CD14-positive monocyte (primary cell): ENCODE data around the gene DYNC1H1. TPM values are rescaled to one million over a fixed set of nuclear protein-coding genes. Genes with fewer than 3 reads are reported as not detected.

ENCODE experiments used
- DNase-seq, 3 donors: peaks; one replicate each; pipeline ENCODE4 v3.0.0-alpha.2; 2011 to 2022
- H2AFZ ChIP-seq: 2 replicates; pipeline ENCODE4 v1.6.0; 2012; ENCODE audit warnings: mild to moderate bottlenecking, low read depth, low read length, inconsistent platforms; ENCODE audit not compliant: insufficient read depth, poor library complexity, severe bottlenecking
- H3K27ac ChIP-seq, 2 donors: 1 replicate in 1 of 2; 2 replicates in 1 of 2; pipeline ENCODE4 v1.5.1; 2012 to 2013; ENCODE audit warnings: low read length in 2 of 2, control low read depth in 1 of 2, inconsistent platforms in 1 of 2, low read depth in 1 of 2, mild to moderate bottlenecking in 1 of 2
- H3K27me3 ChIP-seq, 2 donors: one replicate each; pipeline versions ENCODE4 v1.6.0 to v1.6.1; 2011 to 2013; ENCODE audit warnings: low read length in 2 of 2; ENCODE audit not compliant: control insufficient read depth in 2 of 2, insufficient read depth in 2 of 2
- H3K36me3 ChIP-seq, 2 donors: replicated peaks in 1 of 2; 1 replicate in 1 of 2; 2 replicates in 1 of 2; pipeline versions ENCODE4 v1.5.1 to v1.6.1; 2012 to 2013; ENCODE audit warnings: low read length in 2 of 2, control low read depth in 1 of 2, inconsistent platforms in 1 of 2, mild to moderate bottlenecking in 1 of 2; ENCODE audit not compliant: insufficient read depth in 2 of 2, control insufficient read depth in 1 of 2
- H3K4me1 ChIP-seq, 2 donors: 1 replicate in 1 of 2; 2 replicates in 1 of 2; pipeline versions ENCODE4 v1.5.1 to v1.6.1; 2012 to 2013; ENCODE audit warnings: low read length in 2 of 2, control low read depth in 1 of 2, inconsistent platforms in 1 of 2, mild to moderate bottlenecking in 1 of 2, moderate library complexity in 1 of 2; ENCODE audit not compliant: insufficient read depth in 2 of 2, control insufficient read depth in 1 of 2
- H3K4me2 ChIP-seq: replicated peaks from 2 replicates; pipeline ENCODE3; 2012; ENCODE audit warnings: low read length, moderate library complexity, mild to moderate bottlenecking; ENCODE audit not compliant: poor library complexity, severe bottlenecking; ENCODE audit errors: extremely low read depth
- H3K4me3 ChIP-seq, 3 experiments: fragments of 200-600 bp in 1 of 3; sonication (generic) in 1 of 3; replicated peaks in 1 of 3; 1 replicate in 2 of 3; 2 replicates in 1 of 3; pipeline ENCODE4 v1.5.1; 2011 to 2013; ENCODE audit warnings: low read length in 3 of 3, mild to moderate bottlenecking in 3 of 3, control low read depth in 2 of 3, low read depth in 2 of 3, inconsistent platforms in 1 of 3, moderate library complexity in 1 of 3
- H3K79me2 ChIP-seq: 2 replicates; pipeline ENCODE4 v1.6.0; 2012; ENCODE audit warnings: mild to moderate bottlenecking, control low read depth, inconsistent platforms, low read length, moderate library complexity; ENCODE audit not compliant: insufficient read depth
- H3K9ac ChIP-seq: 2 replicates; pipeline ENCODE4 v1.6.0; 2017; ENCODE audit warnings: low read length, mild to moderate bottlenecking; ENCODE audit not compliant: insufficient read depth, poor library complexity, severe bottlenecking
- H3K9me3 ChIP-seq, 2 donors: replicated peaks in 1 of 2; 1 replicate in 1 of 2; 2 replicates in 1 of 2; pipeline versions ENCODE4 v1.5.1 to v1.6.1; 2012 to 2013; ENCODE audit warnings: low read length in 2 of 2, control low read depth in 1 of 2; ENCODE audit not compliant: control insufficient read depth in 1 of 2, insufficient read depth in 1 of 2
- H4K20me1 ChIP-seq: 2 replicates; pipeline ENCODE4 v1.6.0; 2012; ENCODE audit warnings: mild to moderate bottlenecking, low read length, control low read depth, moderate library complexity; ENCODE audit not compliant: insufficient read depth
- H3K27ac Mint-ChIP-seq, 7 donors: one replicate each; pipeline ENCODE4 v1.8.0; 2020; ENCODE audit warnings: mild to moderate bottlenecking in 7 of 7, mixed read lengths in 7 of 7, moderate library complexity in 6 of 7, inconsistent platforms in 2 of 7
- H3K27me3 Mint-ChIP-seq, 3 donors: one replicate each; pipeline ENCODE4 v1.8.0; 2021 to 2022; ENCODE audit warnings: low read depth in 3 of 3, mild to moderate bottlenecking in 3 of 3, mixed read lengths in 3 of 3, moderate library complexity in 3 of 3, inconsistent platforms in 1 of 3
- H3K36me3 Mint-ChIP-seq, 2 donors: one replicate each; pipeline ENCODE4 v1.8.0; 2020; ENCODE audit warnings: mixed read lengths in 2 of 2, inconsistent platforms in 1 of 2, mild to moderate bottlenecking in 1 of 2
- H3K4me1 Mint-ChIP-seq: one replicate; pipeline ENCODE4 v1.8.0; 2020; ENCODE audit warnings: mild to moderate bottlenecking, mixed read lengths
- H3K4me3 Mint-ChIP-seq, 2 donors: one replicate each; pipeline ENCODE4 v1.8.0; 2020; ENCODE audit warnings: mild to moderate bottlenecking in 2 of 2, mixed read lengths in 2 of 2, moderate library complexity in 1 of 2
- H3K9me3 Mint-ChIP-seq, 7 donors: one replicate each; pipeline ENCODE4 v1.8.0; 2020 to 2022; ENCODE audit warnings: mixed read lengths in 7 of 7, mild to moderate bottlenecking in 6 of 7, moderate library complexity in 6 of 7, inconsistent platforms in 2 of 7
- WGBS: methylation state at CpG from one replicate; pipeline ENCODE4 v1.1.5; 2013; ENCODE audit warnings: missing lambda C conversion rate; ENCODE audit not compliant: insufficient coverage; 5-methylcytosine and 5-hydroxymethylcytosine counted together
- intact Hi-C, 2 donors: fragments of 100-400 bp; cut with micrococcal nuclease; formaldehyde crosslinking; loops; one replicate each; pipeline versions ENCODE4 v1.15.0 to v1.15.1; 2023
- polyA plus RNA-seq, 3 donors: library from polyadenylated mRNA; depleted of rRNA in 1 of 3; unstranded in 2 of 3; stranded (reverse) in 1 of 3; fragments of 300-500 nt in 2 of 3; fragments of >200 nt in 1 of 3; fragmentation: Illumina TruSeq in 2 of 3; gene quantifications; 1 replicate in 2 of 3; 2 replicates in 1 of 3; pipeline ENCODE4 v1.2.3, GENCODE V29; 2012 to 2021
- TF ChIP-seq, protein P1 (sequence below): fragments of 200-600 bp; IDR thresholded peaks from one replicate; pipeline ENCODE4 v1.8.0; 2022; ENCODE audit warnings: antibody characterized with exemption, mild to moderate bottlenecking

The DYNC1H1 gene
- polyA plus RNA-seq, 3 donors: 14.7 to 87.3 (median 23.6) TPM

DNA sequence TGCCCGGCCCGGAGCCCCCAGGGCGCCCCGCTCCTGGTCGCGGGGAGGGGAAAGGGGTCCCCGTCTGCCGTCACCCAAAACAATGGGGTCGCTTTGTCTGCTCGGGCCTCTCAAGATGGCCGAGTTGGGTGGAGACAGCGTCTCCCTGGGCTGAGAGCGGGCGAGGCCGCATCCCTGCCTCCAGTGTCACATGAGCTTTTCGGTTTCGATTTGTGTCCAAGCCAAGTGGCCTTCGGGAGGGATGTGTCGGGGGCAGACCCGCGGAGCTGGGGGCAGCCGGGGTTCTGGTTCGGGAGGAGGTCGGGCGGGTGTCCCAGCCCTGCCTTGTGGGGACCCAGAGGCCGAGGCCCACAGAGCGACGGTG lies 790 bp downstream of the DYNC1H1 start:
- peak overlapping the region; percentile 78 to 85 for H3K27ac ChIP-seq
- H2AFZ ChIP-seq: peak overlapping the region; percentile 85
- H3K4me1 ChIP-seq: peaks cover 17 to 25% of the 10 kb centered on the region in 2 donors
- peak overlapping the region; percentile 95 for H3K9ac ChIP-seq
- TF ChIP-seq, protein P1, sequence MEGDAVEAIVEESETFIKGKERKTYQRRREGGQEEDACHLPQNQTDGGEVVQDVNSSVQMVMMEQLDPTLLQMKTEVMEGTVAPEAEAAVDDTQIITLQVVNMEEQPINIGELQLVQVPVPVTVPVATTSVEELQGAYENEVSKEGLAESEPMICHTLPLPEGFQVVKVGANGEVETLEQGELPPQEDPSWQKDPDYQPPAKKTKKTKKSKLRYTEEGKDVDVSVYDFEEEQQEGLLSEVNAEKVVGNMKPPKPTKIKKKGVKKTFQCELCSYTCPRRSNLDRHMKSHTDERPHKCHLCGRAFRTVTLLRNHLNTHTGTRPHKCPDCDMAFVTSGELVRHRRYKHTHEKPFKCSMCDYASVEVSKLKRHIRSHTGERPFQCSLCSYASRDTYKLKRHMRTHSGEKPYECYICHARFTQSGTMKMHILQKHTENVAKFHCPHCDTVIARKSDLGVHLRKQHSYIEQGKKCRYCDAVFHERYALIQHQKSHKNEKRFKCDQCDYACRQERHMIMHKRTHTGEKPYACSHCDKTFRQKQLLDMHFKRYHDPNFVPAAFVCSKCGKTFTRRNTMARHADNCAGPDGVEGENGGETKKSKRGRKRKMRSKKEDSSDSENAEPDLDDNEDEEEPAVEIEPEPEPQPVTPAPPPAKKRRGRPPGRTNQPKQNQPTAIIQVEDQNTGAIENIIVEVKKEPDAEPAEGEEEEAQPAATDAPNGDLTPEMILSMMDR: no peak
- under 1% methylated on average over 21 of the region's 28 CpGs for WGBS
- no peaks in the 10 kb centered on the region for H3K27me3 ChIP-seq
- Mint-ChIP-seq H3K36me3 (peaks cover 16 to 17% of the 10 kb centered on the region in 2 donors), H3K27me3 (peaks cover 1 to 5% (median 2%) of the 10 kb centered on the region in 3 donors), H3K4me1 (peaks cover 32% of the 10 kb centered on the region), H3K27ac (peak overlapping the region; percentile 64 to 94 (median 90)), H3K9me3 (no peaks in the 10 kb centered on the region), H3K4me3 (peak overlapping the region; percentile 89 to 91)
- H3K79me2 ChIP-seq: peaks cover 58% of the 10 kb centered on the region
- intact Hi-C loops: loop anchor here in 1 of 2 donors (10.0 kb wide), 1 partner anchor 350 kb away; the partner anchor contains the start of gene ZNF839
- peaks cover 2 to 22% of the 10 kb centered on the region in 2 donors for H3K36me3 ChIP-seq
- H4K20me1 ChIP-seq: peaks cover 55% of the 10 kb centered on the region
- peak overlapping the region; percentile 65 to 95 (median 93) for H3K4me3 ChIP-seq
- no peaks in the 10 kb centered on the region for H3K9me3 ChIP-seq
- peak; percentile 66 to 73 (median 69) for DNase-seq
- peak overlapping the region; percentile 72 for H3K4me2 ChIP-seq

DNA sequence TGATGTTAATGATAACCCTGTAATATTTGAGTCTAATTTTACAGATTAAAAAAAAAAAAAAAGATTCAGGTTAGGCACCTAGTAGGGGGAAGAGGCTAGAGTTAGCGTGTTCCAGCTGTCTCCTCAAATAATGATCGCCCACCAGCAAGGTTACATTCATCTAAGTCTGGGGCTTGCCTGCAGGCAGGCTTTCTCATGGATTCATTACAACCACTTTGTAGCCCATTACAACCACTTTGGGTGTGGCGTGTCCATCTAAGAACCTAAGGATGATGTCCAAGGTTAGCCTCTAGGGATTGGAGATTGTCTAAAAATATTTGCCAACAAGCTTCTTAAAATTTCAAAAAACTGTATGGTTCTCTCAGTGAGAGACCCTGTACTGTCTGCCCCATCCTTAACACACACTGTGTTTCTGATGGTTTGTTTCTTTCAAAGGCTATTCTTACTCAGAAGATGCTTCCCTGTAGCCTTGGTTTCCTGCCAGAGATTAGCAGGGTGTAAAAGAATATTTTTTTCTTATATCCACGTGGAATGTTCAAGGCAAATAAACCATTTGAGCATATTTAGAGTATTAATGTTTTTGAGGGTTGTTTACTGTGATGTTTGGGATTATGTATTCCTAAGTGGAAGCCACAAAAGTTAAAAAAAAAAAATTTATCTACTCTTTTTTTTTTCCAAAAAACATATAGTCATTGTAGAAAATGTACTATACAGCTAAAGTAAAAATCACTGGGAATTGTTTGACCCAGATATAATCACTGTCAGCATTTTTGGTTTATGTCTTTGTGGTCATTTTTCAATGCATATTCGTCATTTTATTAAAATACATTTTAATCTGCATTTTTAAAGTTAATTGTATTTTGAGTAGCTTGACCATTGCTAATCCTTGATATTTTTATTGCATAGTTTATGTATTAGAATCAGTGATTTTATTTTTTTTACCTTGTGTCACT lies 1.7 kb downstream of the DYNC1H1 start:
- peak overlapping the region; percentile 65 to 95 (median 93) for H3K4me3 ChIP-seq
- Mint-ChIP-seq H3K4me3 (peak overlapping the region; percentile 89 to 91), H3K27ac (peak overlapping the region in 6 of 7 donors; percentile 62 to 94 (median 90)), H3K27me3 (peaks cover 1 to 5% (median 2%) of the 10 kb centered on the region in 3 donors), H3K36me3 (peaks cover 20 to 25% of the 10 kb centered on the region in 2 donors), H3K4me1 (peaks cover 33% of the 10 kb centered on the region), H3K9me3 (no peaks in the 10 kb centered on the region)
- H2AFZ ChIP-seq: no peak overlapping the region
- H3K36me3 ChIP-seq: peaks cover 2 to 23% of the 10 kb centered on the region in 2 donors
- no CpG with 5 or more reads among the region's 5 CpGs for WGBS
- intact Hi-C loops: loop anchor here in 1 of 2 donors (10.0 kb wide), 1 partner anchor 349 kb away; the partner anchor contains the start of gene ZNF839
- peaks cover 67% of the 10 kb centered on the region for H3K79me2 ChIP-seq
- H3K9ac ChIP-seq: peak overlapping the region; percentile 95
- DNase-seq: no peak
- no peaks in the 10 kb centered on the region for H3K27me3 ChIP-seq
- H3K27ac ChIP-seq: peak overlapping the region in 1 of 2 donors; percentile 85
- H3K9me3 ChIP-seq: no peaks in the 10 kb centered on the region
- TF ChIP-seq, protein P1: no peak
- H4K20me1 ChIP-seq: peaks cover 64% of the 10 kb centered on the region
- H3K4me1 ChIP-seq: peaks cover 17 to 26% of the 10 kb centered on the region in 2 donors
- peak overlapping the region; percentile 72 for H3K4me2 ChIP-seq
